ENCODE results near the gene CERT1.
"Not testable (repeated sequence)": the region's sequence is repeated elsewhere in the genome, so short reads cannot be mapped to it uniquely, and the experiment has no call there.

The CERT1 gene

GRCh38 chr5:75340714-75341478 is 170.5 kb downstream of the CERT1 start:
- no peak for DNase-seq

GRCh38 chr5:75338408-75338807 is 173.0 kb downstream of the CERT1 start:
- no peak for DNase-seq

- peak; percentile 17 to 18 for DNase-seq
These were observed 173.9 kb downstream of the CERT1 start for GRCh38 chr5:75337366-75338021.

- peak; percentile 89 to 93 for DNase-seq
These were observed 174.7 kb downstream of the CERT1 start, which contains the start of gene HMGCR for GRCh38 chr5:75336615-75337336. HMGCR (plus strand) TSS chr5:75337220; CDS start chr5:75342606, 5,386 bp downstream.

GRCh38 chr5:75335952-75336614 is 175.3 kb downstream of the CERT1 start:
- no peak for DNase-seq

GRCh38 chr5:75335486-75335885 is 175.9 kb downstream of the CERT1 start:
- DNase-seq = no peak

- DNase-seq = not testable (repeated sequence)
These were observed 177.0 kb downstream of the CERT1 start for GRCh38 chr5:75334413-75334812.

GRCh38 chr5:75333759-75334158 is 177.7 kb downstream of the CERT1 start:
- not testable (repeated sequence) for DNase-seq

GRCh38 chr5:75331095-75332090 is 180.0 kb downstream of the CERT1 start:
- no peak for DNase-seq

- DNase-seq = no peak
These were observed 181.0 kb downstream of the CERT1 start for GRCh38 chr5:75330404-75330803.

Measured in stimulated activated CD4-positive, alpha-beta T cell treated with anti-CD3 and anti-CD28 coated beads, Interleukin-2, amount 100 ng/mL, for 48 hours (primary cell).